ENCODE results near the gene PPM1M.

The PPM1M gene

GRCh38 chr3:52232279-52233107 lies 13.1 kb upstream of the PPM1M start:
- no peak for TF ChIP-seq NFIC (IDR thresholded peaks at IDR 0.05)
- peak; percentile 32; the same call in 1 of the 2 replicates for TF ChIP-seq RAD21 (IDR thresholded peaks at IDR 0.05; ENCODE audit: low read depth)

- TF ChIP-seq USF1 (IDR thresholded peaks at IDR 0.05) (no peak), ZBTB7A (IDR thresholded peaks at IDR 0.05; ENCODE audit: low read depth) (no peak), MAX (IDR thresholded peaks at IDR 0.05) (no peak), CEBPB (IDR thresholded peaks at IDR 0.05) (no peak), TAF1 (IDR thresholded peaks at IDR 0.05; ENCODE audit: low read depth) (no peak), EGR1 (IDR thresholded peaks at IDR 0.05) (no peak), CREB1 (IDR thresholded peaks at IDR 0.05; ENCODE audit: low read depth) (no peak), TCF12 (IDR thresholded peaks at IDR 0.05; ENCODE audit: low read depth) (no peak), REST (IDR thresholded peaks at IDR 0.05; ENCODE audit: low read depth) (no peak), EP300 (IDR thresholded peaks at IDR 0.05; ENCODE audit: borderline replicate concordance) (no peak), NFIC (IDR thresholded peaks at IDR 0.05) (no peak), FOXM1 (IDR thresholded peaks at IDR 0.05; ENCODE audit: borderline replicate concordance, low read depth) (no peak), TEAD4 (IDR thresholded peaks at IDR 0.05) (no peak)
Measured at GRCh38 chr3:52233108-52233591, 12.4 kb upstream of the PPM1M start.

- TF ChIP-seq FOXM1 (IDR thresholded peaks at IDR 0.05; ENCODE audit: borderline replicate concordance, low read depth), result no peak
Measured at GRCh38 chr3:52233968-52234367, 11.6 kb upstream of the PPM1M start.

- TF ChIP-seq ZBTB7A (IDR thresholded peaks at IDR 0.05; ENCODE audit: low read depth) (no peak), TCF12 (IDR thresholded peaks at IDR 0.05; ENCODE audit: low read depth) (no peak), USF1 (IDR thresholded peaks at IDR 0.05) (no peak)
Measured at GRCh38 chr3:52234516-52235447, 10.8 kb upstream of the PPM1M start.

GRCh38 chr3:52236424-52236886 lies 9.1 kb upstream of the PPM1M start:
- TF ChIP-seq TAF1 (IDR thresholded peaks at IDR 0.05; ENCODE audit: low read depth) (no peak), CEBPB (IDR thresholded peaks at IDR 0.05) (no peak), ZBTB7A (IDR thresholded peaks at IDR 0.05; ENCODE audit: low read depth) (no peak), TCF12 (IDR thresholded peaks at IDR 0.05; ENCODE audit: low read depth) (no peak), EGR1 (IDR thresholded peaks at IDR 0.05) (no peak), YY1 (IDR thresholded peaks at IDR 0.05; ENCODE audit: low read depth) (no peak), USF1 (IDR thresholded peaks at IDR 0.05) (no peak), EP300 (IDR thresholded peaks at IDR 0.05; ENCODE audit: borderline replicate concordance) (no peak), FOXM1 (IDR thresholded peaks at IDR 0.05; ENCODE audit: borderline replicate concordance, low read depth) (no peak), RAD21 (IDR thresholded peaks at IDR 0.05; ENCODE audit: low read depth) (no peak), TEAD4 (IDR thresholded peaks at IDR 0.05) (no peak), CREB1 (IDR thresholded peaks at IDR 0.05; ENCODE audit: low read depth) (no peak), REST (IDR thresholded peaks at IDR 0.05; ENCODE audit: low read depth) (no peak), NFIC (IDR thresholded peaks at IDR 0.05) (no peak), MAX (IDR thresholded peaks at IDR 0.05) (no peak)

All from Ishikawa (cell line).